ENCODE data around the gene WDR12.
"Not testable (repeated sequence)": the region's sequence is repeated elsewhere in the genome, so short reads cannot be mapped to it uniquely, and the experiment has no call there.

The WDR12 gene

DNA sequence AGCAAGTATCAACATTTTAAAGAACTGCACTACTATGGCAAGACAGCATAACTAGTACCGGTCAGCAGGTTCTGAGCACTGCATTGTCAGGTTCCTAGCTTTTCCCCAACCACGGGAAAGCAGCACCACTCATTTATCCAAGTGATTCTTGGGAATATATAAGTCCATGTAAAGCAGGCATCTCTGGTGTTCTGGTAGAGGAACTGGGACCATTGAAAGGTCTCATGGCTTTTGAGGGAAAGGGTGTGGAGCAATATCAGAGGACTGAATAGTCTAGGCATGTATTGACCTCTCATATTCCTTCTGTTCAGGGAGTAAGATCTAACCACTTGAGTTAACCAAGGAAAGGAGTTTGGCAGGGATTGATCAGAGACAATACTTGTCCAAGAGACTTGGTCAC, 33.8 kb downstream of the WDR12 start:
- no peaks in the 10 kb centered on the region for H3K27me3 ChIP-seq (ENCODE audit: control insufficient read depth, insufficient read depth, low read length)
- H3K9ac ChIP-seq (ENCODE audit: low read length), result no peak overlapping the region
- H3K9me3 ChIP-seq (ENCODE audit: control insufficient read depth, low read length), result no peaks in the 10 kb centered on the region
- no peak overlapping the region for H3K4me3 ChIP-seq (ENCODE audit: low read length)
- no peaks in the 10 kb centered on the region for H3K36me3 ChIP-seq (ENCODE audit: control insufficient read depth, insufficient read depth, low read length)
- no peaks in the 10 kb centered on the region for H3K4me1 ChIP-seq (ENCODE audit: control insufficient read depth, insufficient read depth, low read length)

DNA sequence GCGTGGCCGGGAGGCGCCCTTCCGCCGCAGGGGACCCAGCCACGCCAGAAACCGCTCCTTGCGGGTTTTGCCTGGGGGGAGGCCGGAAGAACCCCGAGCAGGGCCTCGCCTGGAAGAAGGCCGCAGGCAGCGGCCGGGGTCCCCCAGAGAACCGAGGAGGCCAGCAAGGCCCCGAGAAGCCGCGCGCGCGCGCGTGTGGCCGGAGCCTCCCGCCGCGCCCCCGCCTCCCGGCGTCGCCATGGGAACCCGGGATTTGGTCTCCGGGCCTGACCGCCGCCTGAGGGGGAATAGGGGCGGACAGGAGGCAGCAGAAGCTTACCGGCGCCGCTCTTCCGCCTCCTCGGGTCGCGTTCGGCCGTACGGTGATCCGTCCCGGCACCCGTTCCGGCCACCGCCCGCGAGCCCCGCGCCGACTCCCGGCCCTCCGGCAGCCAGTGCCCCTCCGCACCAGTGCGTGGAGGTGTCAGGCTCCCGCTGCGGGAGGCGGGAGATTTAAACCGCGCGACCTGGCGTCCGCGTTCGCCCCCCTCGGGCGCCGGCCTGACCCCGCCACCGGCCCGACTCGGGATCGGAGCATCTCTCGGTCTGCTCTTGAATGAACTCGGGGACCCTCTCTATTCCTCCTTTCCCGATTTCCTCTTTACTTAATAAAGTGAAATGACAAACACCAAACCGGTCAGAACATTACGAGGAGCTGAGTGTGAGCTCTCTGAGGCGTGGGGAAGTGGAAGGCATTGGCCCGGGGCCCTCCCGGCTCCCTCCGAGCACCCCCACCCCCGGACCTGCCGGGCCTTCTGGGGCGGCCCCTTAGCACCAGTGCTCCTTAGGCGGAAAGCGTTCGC, 40.0 kb downstream of the WDR12 start, which contains the start of gene ICA1L:
Gene ICA1L (minus strand): TSS at position 467 of the 842 bp plus-strand sequence. CDS start 42,757 bp downstream, outside the sequence.
- Histone ChIP-seq H3K4me1 (ENCODE audit: control insufficient read depth, insufficient read depth, low read length) (no peaks in the 10 kb centered on the region), H3K27me3 (ENCODE audit: control insufficient read depth, insufficient read depth, low read length) (no peaks in the 10 kb centered on the region), H3K9me3 (ENCODE audit: control insufficient read depth, low read length) (no peaks in the 10 kb centered on the region), H3K9ac (ENCODE audit: low read length) (peak within 1 kb of the TSS; percentile 80), H3K36me3 (ENCODE audit: control insufficient read depth, insufficient read depth, low read length) (no peaks in the 10 kb centered on the region), H3K4me3 (ENCODE audit: low read length) (peak within 1 kb of the TSS; percentile 87)

DNA sequence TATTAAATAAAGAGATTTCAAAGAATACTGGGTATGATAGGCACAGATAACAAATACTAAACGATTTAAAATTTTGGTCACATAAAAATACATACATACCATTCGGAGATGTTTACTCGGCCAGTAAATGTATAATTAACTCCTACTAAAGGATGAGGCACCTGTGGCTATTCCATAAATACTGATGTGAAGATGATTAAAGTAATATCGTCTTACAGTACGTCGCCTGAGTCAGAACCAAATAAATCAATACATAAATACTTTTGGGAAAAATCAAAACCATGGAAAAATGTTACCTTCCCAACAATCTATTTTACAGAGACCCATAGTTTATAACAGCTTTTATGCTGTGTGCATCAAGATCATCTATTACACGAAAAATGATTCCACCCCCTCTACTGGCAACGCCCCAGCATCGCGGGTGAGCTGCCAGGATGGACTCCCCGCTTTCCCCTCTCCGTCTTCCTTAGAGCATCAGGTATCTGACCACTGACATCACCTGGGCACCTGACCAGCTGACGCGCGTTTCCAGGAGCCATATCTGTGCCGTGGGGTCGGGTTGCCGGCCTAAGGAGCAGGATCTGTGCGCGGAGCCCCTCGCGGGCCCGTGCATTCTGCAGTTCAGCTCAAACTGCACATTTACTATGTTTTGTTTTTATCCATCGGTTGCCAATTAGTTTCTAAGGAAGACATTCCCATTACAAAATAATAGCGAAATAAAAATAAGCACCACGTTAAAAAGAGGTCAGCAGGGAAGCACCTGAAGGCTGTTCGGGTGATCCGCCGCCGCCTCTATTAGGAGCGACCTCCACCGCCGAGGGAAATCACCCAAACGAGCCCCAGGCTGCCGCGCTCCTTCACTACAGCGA, 40.8 kb downstream of the WDR12 start:
- Histone ChIP-seq H3K4me3 (ENCODE audit: low read length) (peak overlapping the region; percentile 87), H3K9ac (ENCODE audit: low read length) (peak overlapping the region; percentile 80), H3K4me1 (ENCODE audit: control insufficient read depth, insufficient read depth, low read length) (no peaks in the 10 kb centered on the region), H3K9me3 (ENCODE audit: control insufficient read depth, low read length) (no peaks in the 10 kb centered on the region), H3K27me3 (ENCODE audit: control insufficient read depth, insufficient read depth, low read length) (no peaks in the 10 kb centered on the region), H3K36me3 (ENCODE audit: control insufficient read depth, insufficient read depth, low read length) (no peaks in the 10 kb centered on the region)

DNA sequence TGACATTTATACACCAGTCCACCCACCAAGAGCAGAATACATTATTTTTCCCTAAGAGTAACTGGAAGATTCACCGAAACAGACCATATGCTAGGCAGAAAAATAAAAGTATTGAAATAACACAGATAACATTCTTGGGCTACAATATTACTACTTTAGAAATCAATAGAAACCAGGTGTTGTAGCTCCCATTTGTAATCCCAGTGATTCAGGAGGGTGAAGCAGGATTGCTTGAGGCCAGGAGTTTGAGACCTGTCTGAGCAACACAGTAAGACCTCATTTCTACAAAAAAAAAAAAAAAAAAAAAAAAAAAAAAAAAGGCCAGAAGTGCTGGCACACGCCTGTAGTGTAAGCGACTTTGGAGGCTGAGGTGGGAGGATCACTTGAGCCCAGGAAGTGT, 49.5 kb downstream of the WDR12 start:
- no peaks in the 10 kb centered on the region for H3K9me3 ChIP-seq (ENCODE audit: control insufficient read depth, low read length)
- H3K4me1 ChIP-seq (ENCODE audit: control insufficient read depth, insufficient read depth, low read length), result no peaks in the 10 kb centered on the region

DNA sequence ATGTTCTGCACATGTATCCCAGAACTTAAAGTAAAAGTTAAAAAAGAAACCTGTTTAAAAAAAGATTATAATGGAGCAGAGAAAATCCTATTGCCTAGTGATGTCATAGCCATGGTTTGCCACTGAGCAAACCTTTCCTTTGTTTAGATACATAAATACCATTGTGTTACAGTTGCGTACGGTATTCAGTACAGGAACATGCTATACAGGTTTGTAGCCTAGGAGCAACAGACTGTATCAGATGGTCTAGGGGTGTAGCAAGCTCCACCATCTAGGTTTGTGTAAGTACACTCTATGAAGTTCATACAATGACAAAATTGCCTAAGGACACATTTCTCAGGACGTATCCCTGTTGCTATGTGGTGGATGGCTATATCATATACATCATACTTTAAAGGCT, 52.9 kb downstream of the WDR12 start:
- Histone ChIP-seq H3K4me1 (ENCODE audit: control insufficient read depth, insufficient read depth, low read length) (no peaks in the 10 kb centered on the region), H3K4me3 (ENCODE audit: low read length) (no peak overlapping the region), H3K9me3 (ENCODE audit: control insufficient read depth, low read length) (no peaks in the 10 kb centered on the region), H3K36me3 (ENCODE audit: control insufficient read depth, insufficient read depth, low read length) (no peaks in the 10 kb centered on the region), H3K9ac (ENCODE audit: low read length) (no peak overlapping the region), H3K27me3 (ENCODE audit: control insufficient read depth, insufficient read depth, low read length) (no peaks in the 10 kb centered on the region)

More for the DNA sequence above, 49.5 kb downstream of the WDR12 start:
- H3K27me3 ChIP-seq (ENCODE audit: control insufficient read depth, insufficient read depth, low read length), result no peaks in the 10 kb centered on the region
- H3K4me3 ChIP-seq (ENCODE audit: low read length), result no peak overlapping the region
- no peaks in the 10 kb centered on the region for H3K36me3 ChIP-seq (ENCODE audit: control insufficient read depth, insufficient read depth, low read length)
- H3K9ac ChIP-seq (ENCODE audit: low read length), result no peak overlapping the region

DNA sequence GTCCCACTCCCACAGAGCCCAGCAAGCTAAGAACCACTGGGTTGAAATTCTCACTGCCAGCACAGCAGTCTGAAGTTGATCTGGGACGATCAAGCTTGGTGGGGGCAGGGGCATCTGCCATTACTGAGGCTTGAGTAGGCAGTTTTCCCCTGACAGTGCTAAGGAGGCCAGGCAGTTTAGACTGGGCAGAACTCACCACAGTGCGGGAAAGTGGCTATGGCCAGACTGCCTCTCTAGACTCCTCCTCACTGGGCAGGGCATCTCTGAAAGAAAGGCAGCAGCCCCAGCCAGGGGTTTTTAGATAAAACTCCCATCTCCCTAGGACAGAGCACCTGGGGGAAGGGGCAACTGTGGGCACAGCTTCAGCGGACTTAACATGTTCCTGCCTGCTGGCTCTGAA, 62.1 kb downstream of the WDR12 start:
- H3K27me3 ChIP-seq (ENCODE audit: control insufficient read depth, insufficient read depth, low read length); H3K4me3 ChIP-seq (ENCODE audit: low read length); H3K9ac ChIP-seq (ENCODE audit: low read length); H3K4me1 ChIP-seq (ENCODE audit: control insufficient read depth, insufficient read depth, low read length); H3K9me3 ChIP-seq (ENCODE audit: control insufficient read depth, low read length); H3K36me3 ChIP-seq (ENCODE audit: control insufficient read depth, insufficient read depth, low read length): not testable (repeated sequence)

DNA sequence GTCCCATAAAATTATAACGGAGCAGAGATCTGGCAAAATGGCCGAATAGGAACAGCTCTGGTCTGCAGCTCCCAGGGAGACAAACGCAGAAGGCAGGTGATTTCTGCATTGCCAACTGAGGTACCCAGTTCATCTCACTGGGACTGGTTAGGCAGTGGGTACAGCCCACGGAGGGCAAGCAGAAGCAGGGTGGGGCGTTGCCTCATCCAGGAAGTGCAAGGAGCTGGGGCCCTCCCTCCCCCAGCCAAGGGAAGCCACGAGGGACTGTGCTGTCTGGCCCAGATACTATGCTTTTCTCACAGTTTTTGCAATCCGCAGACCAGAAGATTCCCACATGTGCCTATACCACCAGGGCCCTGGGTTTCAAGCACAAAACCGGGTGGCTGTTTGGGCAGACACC, 62.7 kb downstream of the WDR12 start:
- Histone ChIP-seq H3K4me3 (ENCODE audit: low read length) (no peak overlapping the region), H3K4me1 (ENCODE audit: control insufficient read depth, insufficient read depth, low read length) (no peaks in the 10 kb centered on the region), H3K27me3 (ENCODE audit: control insufficient read depth, insufficient read depth, low read length) (no peaks in the 10 kb centered on the region), H3K36me3 (ENCODE audit: control insufficient read depth, insufficient read depth, low read length) (no peaks in the 10 kb centered on the region), H3K9me3 (ENCODE audit: control insufficient read depth, low read length) (no peaks in the 10 kb centered on the region), H3K9ac (ENCODE audit: low read length) (no peak overlapping the region)

DNA sequence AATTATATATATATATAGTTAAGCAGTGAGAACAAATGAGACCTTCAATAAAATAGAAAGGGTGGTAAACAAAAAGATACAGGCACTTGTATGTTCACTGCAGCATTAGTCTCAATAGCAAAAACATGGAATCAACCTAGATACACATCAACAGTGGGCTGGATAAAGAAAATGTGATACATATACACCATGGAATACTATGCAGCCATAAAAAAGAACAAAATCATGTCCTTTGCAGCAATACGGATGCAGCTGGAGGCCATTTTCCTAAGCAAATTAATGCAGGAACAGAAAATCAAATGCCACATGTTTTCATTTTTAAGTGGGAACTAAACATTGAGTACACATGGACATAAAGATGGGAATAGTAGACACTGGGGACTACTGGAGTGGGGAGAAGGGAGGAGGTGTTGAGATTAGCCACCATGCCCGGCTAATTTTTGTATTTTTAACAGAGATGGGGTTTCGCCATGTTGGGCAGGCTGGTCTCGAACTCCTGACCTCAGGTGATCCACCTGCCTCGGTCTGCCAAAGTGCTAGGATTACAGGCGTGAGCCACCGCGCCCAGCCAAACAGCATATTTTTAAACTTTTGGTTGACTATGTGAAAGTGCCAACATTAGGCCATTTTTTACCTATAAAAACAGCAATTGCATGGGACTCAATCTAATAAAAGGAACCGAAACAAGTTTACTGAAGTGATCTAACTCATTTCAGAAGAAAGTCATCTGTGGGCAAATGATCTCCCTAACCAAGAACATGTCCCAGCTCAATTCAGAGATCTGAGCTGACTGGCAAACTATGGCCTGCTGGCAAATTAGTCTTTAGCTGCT, 63.6 kb downstream of the WDR12 start:
- Histone ChIP-seq H3K4me1 (ENCODE audit: control insufficient read depth, insufficient read depth, low read length) (no peaks in the 10 kb centered on the region), H3K4me3 (ENCODE audit: low read length) (no peak overlapping the region), H3K9me3 (ENCODE audit: control insufficient read depth, low read length) (no peaks in the 10 kb centered on the region), H3K9ac (ENCODE audit: low read length) (no peak overlapping the region), H3K36me3 (ENCODE audit: control insufficient read depth, insufficient read depth, low read length) (no peaks in the 10 kb centered on the region), H3K27me3 (ENCODE audit: control insufficient read depth, insufficient read depth, low read length) (no peaks in the 10 kb centered on the region)

DNA sequence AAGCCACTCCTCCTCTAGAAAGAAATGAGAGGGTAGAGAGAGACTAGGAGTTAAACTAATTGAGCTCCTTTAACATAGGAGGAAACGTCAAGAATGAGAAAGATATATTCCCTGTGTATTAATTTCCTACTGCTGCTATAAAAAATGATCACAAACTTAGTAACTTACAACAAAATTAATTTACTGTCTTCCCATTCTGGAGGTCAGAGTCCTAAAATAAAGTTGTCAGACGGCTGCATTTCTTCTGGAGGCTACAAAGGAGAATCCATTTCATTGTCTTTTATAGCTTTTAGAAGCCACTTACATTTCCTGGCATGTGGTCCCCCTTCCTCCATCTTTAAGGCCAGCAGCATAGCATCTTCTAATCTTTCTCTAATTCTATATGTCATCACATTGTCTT, 66.8 kb downstream of the WDR12 start:
- no peaks in the 10 kb centered on the region for H3K4me1 ChIP-seq (ENCODE audit: control insufficient read depth, insufficient read depth, low read length)
- no peak overlapping the region for H3K9ac ChIP-seq (ENCODE audit: low read length)
- H3K27me3 ChIP-seq (ENCODE audit: control insufficient read depth, insufficient read depth, low read length), result no peaks in the 10 kb centered on the region
- H3K36me3 ChIP-seq (ENCODE audit: control insufficient read depth, insufficient read depth, low read length), result no peaks in the 10 kb centered on the region
- no peaks in the 10 kb centered on the region for H3K9me3 ChIP-seq (ENCODE audit: control insufficient read depth, low read length)
- H3K4me3 ChIP-seq (ENCODE audit: low read length), result no peak overlapping the region

DNA sequence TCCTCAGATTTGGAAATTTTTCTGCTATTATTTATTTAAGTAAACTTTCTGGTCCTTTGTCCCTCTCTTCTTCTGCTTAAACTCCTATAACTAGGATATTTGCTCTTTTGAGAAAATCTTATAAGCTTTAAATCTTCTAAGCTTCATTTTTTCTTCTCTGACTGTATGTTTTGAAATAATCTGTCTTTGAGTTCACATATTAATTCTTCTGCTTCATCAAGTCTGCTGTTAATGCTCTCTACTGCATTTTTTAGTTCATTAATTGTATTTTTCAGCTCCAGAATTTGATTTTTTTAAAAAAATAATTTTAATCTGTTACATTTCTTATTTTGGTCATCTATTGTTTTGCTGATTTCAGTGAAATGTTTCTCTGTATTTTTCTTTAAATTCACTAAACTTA, 68.8 kb downstream of the WDR12 start:
- H3K36me3 ChIP-seq (ENCODE audit: control insufficient read depth, insufficient read depth, low read length), result no peaks in the 10 kb centered on the region
- no peaks in the 10 kb centered on the region for H3K4me1 ChIP-seq (ENCODE audit: control insufficient read depth, insufficient read depth, low read length)
- H3K4me3 ChIP-seq (ENCODE audit: low read length), result no peak overlapping the region
- no peak overlapping the region for H3K9ac ChIP-seq (ENCODE audit: low read length)
- H3K27me3 ChIP-seq (ENCODE audit: control insufficient read depth, insufficient read depth, low read length), result no peaks in the 10 kb centered on the region
- no peaks in the 10 kb centered on the region for H3K9me3 ChIP-seq (ENCODE audit: control insufficient read depth, low read length)

DNA sequence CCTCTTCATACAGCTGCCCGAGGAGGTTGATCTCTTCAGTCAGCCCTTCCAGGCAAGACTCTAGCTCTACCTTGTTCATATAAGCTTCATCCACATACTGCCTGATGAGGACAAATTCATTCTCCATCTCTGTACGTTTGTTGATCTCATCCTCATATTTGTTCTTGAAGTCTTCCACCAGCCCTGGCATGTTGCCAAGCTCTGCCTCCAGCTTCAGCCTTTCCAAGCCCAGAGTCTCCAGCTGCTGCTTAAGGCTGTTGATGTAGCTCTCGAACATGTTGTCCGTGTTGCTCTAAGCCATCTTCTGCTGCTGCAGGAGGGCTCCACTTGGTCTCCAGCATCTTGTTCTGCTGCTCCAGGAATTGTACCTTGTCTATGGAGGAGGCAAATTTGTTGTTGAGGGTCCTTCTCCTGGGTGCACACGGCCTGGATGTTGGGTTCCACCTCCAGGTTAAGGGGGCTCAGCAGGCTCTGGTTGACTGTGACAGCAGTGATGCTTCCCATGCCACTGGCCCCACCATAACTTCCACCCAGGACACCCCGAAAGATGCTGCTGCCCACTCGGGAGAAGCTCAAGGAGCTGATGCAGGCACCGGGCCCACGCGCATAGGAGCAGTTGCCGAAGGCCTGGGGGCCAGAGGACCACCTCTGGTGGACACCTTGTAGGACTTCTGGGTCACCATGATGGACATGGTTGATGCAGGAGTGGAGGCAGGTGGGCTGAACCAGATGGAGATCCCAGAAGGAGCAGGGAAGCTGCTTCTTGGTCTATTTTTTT, 70.2 kb downstream of the WDR12 start:
- Histone ChIP-seq H3K27me3 (ENCODE audit: control insufficient read depth, insufficient read depth, low read length) (no peaks in the 10 kb centered on the region), H3K9me3 (ENCODE audit: control insufficient read depth, low read length) (no peaks in the 10 kb centered on the region), H3K36me3 (ENCODE audit: control insufficient read depth, insufficient read depth, low read length) (no peaks in the 10 kb centered on the region), H3K4me1 (ENCODE audit: control insufficient read depth, insufficient read depth, low read length) (no peaks in the 10 kb centered on the region), H3K4me3 (ENCODE audit: low read length) (no peak overlapping the region), H3K9ac (ENCODE audit: low read length) (no peak overlapping the region)
